Measurements from ENCODE around the gene NHSL1.

DNA sequence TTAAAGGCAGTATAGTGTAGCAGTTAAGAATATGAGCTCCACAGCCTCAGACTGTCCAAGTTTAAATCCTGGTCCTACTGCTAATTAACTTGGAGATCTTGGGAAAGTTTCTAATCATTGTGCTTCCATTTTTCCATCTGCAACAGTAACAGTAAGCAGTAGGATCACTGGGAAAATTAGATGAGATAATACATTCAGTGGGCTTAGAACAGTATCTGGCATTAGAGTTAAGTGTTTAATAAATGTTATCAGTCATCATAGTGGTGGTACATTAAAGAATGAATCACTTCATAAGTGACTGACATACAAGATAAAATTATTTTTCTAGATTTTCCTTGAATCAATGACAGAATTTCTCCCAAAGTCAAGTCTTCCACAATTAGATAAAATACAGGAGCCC lies 5.0 kb downstream of the NHSL1 start:
- TF ChIP-seq POLR2A (IDR thresholded peaks at IDR 0.05): no peak
- TF ChIP-seq, protein P1, sequence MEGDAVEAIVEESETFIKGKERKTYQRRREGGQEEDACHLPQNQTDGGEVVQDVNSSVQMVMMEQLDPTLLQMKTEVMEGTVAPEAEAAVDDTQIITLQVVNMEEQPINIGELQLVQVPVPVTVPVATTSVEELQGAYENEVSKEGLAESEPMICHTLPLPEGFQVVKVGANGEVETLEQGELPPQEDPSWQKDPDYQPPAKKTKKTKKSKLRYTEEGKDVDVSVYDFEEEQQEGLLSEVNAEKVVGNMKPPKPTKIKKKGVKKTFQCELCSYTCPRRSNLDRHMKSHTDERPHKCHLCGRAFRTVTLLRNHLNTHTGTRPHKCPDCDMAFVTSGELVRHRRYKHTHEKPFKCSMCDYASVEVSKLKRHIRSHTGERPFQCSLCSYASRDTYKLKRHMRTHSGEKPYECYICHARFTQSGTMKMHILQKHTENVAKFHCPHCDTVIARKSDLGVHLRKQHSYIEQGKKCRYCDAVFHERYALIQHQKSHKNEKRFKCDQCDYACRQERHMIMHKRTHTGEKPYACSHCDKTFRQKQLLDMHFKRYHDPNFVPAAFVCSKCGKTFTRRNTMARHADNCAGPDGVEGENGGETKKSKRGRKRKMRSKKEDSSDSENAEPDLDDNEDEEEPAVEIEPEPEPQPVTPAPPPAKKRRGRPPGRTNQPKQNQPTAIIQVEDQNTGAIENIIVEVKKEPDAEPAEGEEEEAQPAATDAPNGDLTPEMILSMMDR (IDR thresholded peaks at IDR 0.05): no peak
